ENCODE measurements around the gene SVOPL.

The SVOPL gene

GRCh38 chr7:138700857-138701536 is at the start of gene SVOPL:
SVOPL (minus strand) TSS chr7:138701362; CDS start chr7:138679045, 22,317 bp downstream.
- Histone ChIP-seq H4K20me1 (ENCODE audit: insufficient read depth, low read length) (no peaks in the 10 kb centered on the region), H3K27ac (ENCODE audit: low read length) (no peak within 1 kb of the TSS), H3K9ac (ENCODE audit: low read depth, low read length) (no peak within 1 kb of the TSS), H3K4me2 (ENCODE audit: insufficient read depth, low read length) (no peak within 1 kb of the TSS), H3K36me3 (ENCODE audit: insufficient read depth, low read length) (no peaks in the 10 kb centered on the region), H3K27me3 (ENCODE audit: insufficient read depth, low read length, poor library complexity) (no peaks in the 10 kb centered on the region), H3K4me3 (ENCODE audit: low read depth in 1 of 2, low read length in 2 of 2) (no peak within 1 kb of the TSS), H2AFZ (ENCODE audit: low read depth, low read length) (no peak within 1 kb of the TSS), H3K79me2 (ENCODE audit: insufficient read depth, low read length) (no peaks in the 10 kb centered on the region), H3K4me1 (ENCODE audit: insufficient read depth, low read length) (no peaks in the 10 kb centered on the region), H3K9me3 (ENCODE audit: insufficient read depth, low read length, severe bottlenecking) (no peaks in the 10 kb centered on the region)
- DNase-seq (no peak), ATAC-seq (ENCODE audit: insufficient read depth, low read depth) (no peak)
- TF ChIP-seq CTCF (IDR thresholded peaks at IDR 0.05; ENCODE audit: borderline replicate concordance, extremely low read depth, low read length, poor library complexity, severe bottlenecking) = no peak
- TF ChIP-seq EZH2 (IDR thresholded peaks at IDR 0.05; ENCODE audit: borderline replicate concordance, low read depth, low read length, severe bottlenecking) = no peak

GRCh38 chr7:138750473-138750872 is 49.3 kb upstream of the SVOPL start:
- DNase-seq (no peak), ATAC-seq (ENCODE audit: insufficient read depth, low read depth) (no peak)
- Histone ChIP-seq H3K9me3 (ENCODE audit: insufficient read depth, low read length, severe bottlenecking) (no peaks in the 10 kb centered on the region), H3K79me2 (ENCODE audit: insufficient read depth, low read length) (no peaks in the 10 kb centered on the region), H3K27ac (ENCODE audit: low read length) (no peak overlapping the region), H3K4me1 (ENCODE audit: insufficient read depth, low read length) (peaks cover 33% of the 10 kb centered on the region), H3K36me3 (ENCODE audit: insufficient read depth, low read length) (no peaks in the 10 kb centered on the region), H3K4me2 (ENCODE audit: insufficient read depth, low read length) (no peak overlapping the region), H3K9ac (ENCODE audit: low read depth, low read length) (no peak overlapping the region), H4K20me1 (ENCODE audit: insufficient read depth, low read length) (no peaks in the 10 kb centered on the region), H2AFZ (ENCODE audit: low read depth, low read length) (no peak overlapping the region), H3K27me3 (ENCODE audit: insufficient read depth, low read length, poor library complexity) (no peaks in the 10 kb centered on the region), H3K4me3 (ENCODE audit: low read depth in 1 of 2, low read length in 2 of 2) (no peak overlapping the region)
- TF ChIP-seq CTCF (IDR thresholded peaks at IDR 0.05; ENCODE audit: borderline replicate concordance, extremely low read depth, low read length, poor library complexity, severe bottlenecking) (no peak), EZH2 (IDR thresholded peaks at IDR 0.05; ENCODE audit: borderline replicate concordance, low read depth, low read length, severe bottlenecking) (no peak)

GRCh38 chr7:138749960-138750359 is 48.8 kb upstream of the SVOPL start:
- H4K20me1 ChIP-seq (ENCODE audit: insufficient read depth, low read length) = no peaks in the 10 kb centered on the region
- H3K27ac ChIP-seq (ENCODE audit: low read length) = no peak overlapping the region
- H3K4me2 ChIP-seq (ENCODE audit: insufficient read depth, low read length) = no peak overlapping the region
- no peaks in the 10 kb centered on the region for H3K36me3 ChIP-seq (ENCODE audit: insufficient read depth, low read length)
- no peak overlapping the region for H3K4me3 ChIP-seq (ENCODE audit: low read depth in 1 of 2, low read length in 2 of 2)
- no peaks in the 10 kb centered on the region for H3K79me2 ChIP-seq (ENCODE audit: insufficient read depth, low read length)
- H3K9ac ChIP-seq (ENCODE audit: low read depth, low read length) = no peak overlapping the region
- DNase-seq (peak; percentile 27), ATAC-seq (ENCODE audit: insufficient read depth, low read depth) (no peak)
- no peaks in the 10 kb centered on the region for H3K9me3 ChIP-seq (ENCODE audit: insufficient read depth, low read length, severe bottlenecking)
- H2AFZ ChIP-seq (ENCODE audit: low read depth, low read length) = no peak overlapping the region
- H3K27me3 ChIP-seq (ENCODE audit: insufficient read depth, low read length, poor library complexity) = no peaks in the 10 kb centered on the region
- H3K4me1 ChIP-seq (ENCODE audit: insufficient read depth, low read length) = peaks cover 33% of the 10 kb centered on the region
- TF ChIP-seq CTCF (IDR thresholded peaks at IDR 0.05; ENCODE audit: borderline replicate concordance, extremely low read depth, low read length, poor library complexity, severe bottlenecking) (no peak), EZH2 (IDR thresholded peaks at IDR 0.05; ENCODE audit: borderline replicate concordance, low read depth, low read length, severe bottlenecking) (no peak)
